NCI-H69 (cell line): Measurements from ENCODE around the gene FOXO4.
A peak's percentile ranks its signal among the peaks of the same experiment; 100 is the strongest.

Experiments
- DNase-seq: peaks from one replicate; lab custom pipeline; 2025; lab: John Stamatoyannopoulos, UW

The FOXO4 gene

DNA sequence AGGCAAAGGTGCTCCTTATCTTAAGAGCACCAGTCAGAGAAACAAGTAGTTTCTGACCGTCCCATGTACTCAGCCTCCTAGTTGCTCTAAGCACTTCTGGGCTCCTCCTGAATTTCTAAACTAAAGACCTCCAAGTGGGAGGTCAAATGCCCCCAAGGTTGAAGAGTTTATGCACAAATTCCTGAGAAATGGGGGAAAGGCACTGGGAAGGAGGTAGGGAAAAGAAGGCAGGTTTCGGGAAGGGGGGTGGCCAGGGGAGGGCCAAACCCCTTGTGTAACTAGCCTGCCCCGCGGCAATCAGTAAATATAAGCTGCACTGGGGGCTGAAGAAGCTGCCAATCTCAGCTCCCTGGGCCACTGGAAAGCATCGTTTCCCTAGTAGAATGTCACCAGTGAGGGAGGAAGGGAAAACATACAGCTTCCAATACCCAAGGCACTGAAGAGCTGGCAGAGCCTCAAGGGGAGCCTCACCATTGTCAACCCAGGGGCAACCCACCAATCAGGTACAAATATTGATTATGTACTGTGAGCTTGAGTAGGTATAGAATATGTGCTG is 3.4 kb downstream of the FOXO4 start:
- peak; percentile 3 for DNase-seq

DNA sequence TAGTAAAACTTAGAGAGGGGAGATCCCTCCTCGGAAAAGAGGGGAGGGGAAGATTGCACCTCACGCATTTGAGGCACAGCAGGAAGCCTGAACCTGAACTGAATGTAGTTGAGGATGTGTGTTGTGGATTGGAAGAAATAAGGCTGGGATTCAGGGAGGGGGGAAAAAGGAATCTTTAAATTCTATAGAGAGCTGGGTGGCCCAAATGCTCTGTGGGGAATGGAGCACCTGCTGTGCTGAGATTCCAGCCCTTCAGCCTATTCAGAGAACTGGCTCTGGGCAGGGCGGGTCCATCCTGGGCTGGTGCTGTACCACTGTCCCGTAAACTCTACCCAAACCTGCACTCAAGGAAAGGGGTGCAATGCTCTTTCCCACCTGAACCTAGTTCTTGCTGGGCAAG is 4.1 kb downstream of the FOXO4 start:
- DNase-seq: no peak

DNA sequence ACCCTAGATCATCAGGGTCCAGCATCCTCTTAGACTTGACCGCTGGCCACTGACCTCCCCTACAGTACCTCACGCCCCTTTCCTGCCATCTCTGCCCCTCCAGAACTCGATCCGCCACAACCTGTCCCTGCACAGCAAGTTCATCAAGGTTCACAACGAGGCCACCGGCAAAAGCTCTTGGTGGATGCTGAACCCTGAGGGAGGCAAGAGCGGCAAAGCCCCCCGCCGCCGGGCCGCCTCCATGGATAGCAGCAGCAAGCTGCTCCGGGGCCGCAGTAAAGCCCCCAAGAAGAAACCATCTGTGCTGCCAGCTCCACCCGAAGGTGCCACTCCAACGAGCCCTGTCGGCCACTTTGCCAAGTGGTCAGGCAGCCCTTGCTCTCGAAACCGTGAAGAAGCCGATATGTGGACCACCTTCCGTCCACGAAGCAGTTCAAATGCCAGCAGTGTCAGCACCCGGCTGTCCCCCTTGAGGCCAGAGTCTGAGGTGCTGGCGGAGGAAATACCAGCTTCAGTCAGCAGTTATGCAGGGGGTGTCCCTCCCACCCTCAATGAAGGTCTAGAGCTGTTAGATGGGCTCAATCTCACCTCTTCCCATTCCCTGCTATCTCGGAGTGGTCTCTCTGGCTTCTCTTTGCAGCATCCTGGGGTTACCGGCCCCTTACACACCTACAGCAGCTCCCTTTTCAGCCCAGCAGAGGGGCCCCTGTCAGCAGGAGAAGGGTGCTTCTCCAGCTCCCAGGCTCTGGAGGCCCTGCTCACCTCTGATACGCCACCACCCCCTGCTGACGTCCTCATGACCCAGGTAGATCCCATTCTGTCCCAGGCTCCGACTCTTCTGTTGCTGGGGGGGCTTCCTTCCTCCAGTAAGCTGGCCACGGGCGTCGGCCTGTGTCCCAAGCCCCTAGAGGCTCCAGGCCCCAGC is 5.2 kb downstream of the FOXO4 start:
- DNase-seq: no peak

DNA sequence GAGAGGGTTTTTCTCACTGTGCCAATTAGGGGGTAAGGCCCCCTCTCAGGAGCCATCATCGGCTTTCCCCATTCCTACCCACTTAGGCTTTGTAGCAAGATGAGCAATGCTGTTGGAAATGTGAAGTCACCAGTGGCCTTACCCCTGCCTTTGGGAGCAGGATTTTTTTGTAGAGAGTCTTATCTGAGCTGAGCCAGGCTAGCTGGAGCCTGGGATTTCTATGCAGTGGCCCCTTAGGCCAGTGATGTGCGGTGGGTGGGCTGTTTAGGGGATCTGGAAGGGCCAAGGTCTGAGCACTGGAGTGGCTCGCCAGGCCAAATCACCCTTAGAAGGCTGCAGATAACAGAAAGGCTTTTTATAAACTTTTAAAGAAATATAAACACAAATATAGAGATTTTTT is 6.6 kb downstream of the FOXO4 start:
- DNase-seq: no peak

DNA sequence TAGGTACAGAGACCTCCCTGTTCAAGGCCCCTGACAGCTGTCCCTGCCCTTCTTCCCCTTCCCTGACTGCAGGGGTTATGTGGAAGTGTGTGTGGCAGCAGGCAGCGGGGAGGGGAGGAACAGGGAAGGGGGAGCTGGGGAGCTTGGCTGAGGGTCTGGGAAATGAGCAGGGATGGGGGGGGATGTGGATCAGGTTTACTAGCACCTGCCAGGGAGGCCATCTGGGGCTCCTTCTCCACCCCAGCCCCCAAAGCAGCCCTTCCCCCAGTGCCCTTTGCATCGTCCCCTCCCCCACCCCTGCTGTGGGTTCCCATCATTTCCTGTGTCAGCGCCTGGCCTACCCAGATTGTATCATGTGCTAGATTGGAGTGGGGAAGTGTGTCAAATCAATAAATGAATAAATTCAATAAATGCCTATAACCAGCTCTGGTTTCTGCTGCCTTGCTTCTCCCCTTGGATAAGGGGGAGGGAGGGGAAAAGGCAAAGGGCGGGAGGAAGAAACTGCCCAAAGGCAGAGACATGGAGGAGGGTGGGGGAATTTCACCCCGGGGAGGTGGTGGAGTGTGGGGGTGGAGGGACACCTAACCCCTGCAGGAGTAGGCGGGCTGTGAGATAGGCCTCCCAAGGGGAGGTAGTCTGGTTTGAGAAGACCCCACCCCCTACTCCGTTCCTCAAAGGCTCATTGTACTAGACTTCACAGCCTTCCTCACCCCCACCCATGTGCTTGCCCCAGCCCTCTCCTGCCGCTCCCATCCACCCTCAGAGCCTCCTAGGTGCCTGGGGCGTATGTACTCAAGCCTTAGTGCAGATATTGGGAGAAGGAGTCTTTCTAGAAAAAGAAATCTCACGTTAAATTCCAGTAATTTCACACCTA is 7.7 kb downstream of the FOXO4 start:
- peak; percentile 73 for DNase-seq

DNA sequence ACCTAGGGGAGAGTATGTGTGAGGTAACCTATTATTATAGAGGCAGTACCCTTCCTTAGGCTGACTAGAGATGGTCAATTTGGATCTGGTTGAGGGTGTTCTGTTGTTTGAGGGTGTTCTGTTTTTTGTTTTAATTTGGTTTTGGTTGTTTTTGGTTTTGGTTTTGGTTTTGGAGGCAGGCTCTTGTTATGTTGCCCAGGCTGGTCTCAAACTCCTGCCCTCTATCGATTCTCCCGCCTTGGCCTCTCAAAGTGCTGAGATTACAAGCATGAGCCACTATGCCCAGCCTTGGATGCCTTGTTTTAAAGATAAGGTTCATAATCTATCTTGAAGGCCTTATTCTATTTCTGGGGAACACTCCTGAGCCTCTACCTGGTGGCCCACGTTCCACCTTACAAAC is 10.0 kb downstream of the FOXO4 start:
- no peak for DNase-seq

DNA sequence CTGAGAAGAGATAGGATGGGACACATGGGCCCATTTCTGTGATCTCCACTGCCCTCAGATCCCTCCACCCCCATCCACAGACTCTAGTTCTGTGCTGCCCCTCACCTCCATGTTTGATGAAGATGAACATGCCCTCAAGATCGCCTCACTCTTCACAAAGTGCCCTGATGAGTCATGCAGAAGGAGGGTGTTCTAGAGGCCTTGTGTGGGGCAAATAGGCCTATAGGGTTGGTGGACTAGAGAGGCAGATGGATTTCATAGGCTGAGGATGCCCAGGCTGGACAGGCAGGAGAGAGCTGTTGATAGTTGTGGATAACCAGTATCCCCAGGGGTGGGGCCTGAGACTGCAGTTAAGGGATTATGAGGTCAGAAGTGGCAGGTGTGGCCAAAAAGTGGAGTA is 10.8 kb downstream of the FOXO4 start, which contains the start of gene CXorf65:
Gene CXorf65, minus strand, starts transcription at position 314 of the 400 bp plus-strand sequence. Its CDS starts 184 bp downstream, at position 130.
- DNase-seq: no peak

DNA sequence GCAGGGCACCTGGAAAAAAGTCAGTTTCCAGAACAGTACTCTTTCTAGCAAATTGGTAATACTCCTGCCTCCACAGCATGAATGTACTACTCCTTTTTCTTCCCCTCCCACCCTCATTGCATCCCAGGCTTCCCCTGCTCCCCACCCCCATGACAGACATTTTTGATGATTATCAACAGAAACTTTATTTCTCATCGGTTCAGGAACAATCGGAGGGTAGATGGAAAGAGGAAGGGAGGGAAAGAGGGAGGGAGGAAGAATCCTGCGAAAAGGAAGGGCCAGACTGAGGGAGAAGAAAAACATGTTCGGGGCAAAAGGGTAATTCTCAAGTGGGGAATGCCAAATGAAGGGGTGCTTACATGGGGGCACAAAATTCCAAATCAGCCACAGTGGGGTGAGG is 11.6 kb downstream of the FOXO4 start:
- no peak for DNase-seq

DNA sequence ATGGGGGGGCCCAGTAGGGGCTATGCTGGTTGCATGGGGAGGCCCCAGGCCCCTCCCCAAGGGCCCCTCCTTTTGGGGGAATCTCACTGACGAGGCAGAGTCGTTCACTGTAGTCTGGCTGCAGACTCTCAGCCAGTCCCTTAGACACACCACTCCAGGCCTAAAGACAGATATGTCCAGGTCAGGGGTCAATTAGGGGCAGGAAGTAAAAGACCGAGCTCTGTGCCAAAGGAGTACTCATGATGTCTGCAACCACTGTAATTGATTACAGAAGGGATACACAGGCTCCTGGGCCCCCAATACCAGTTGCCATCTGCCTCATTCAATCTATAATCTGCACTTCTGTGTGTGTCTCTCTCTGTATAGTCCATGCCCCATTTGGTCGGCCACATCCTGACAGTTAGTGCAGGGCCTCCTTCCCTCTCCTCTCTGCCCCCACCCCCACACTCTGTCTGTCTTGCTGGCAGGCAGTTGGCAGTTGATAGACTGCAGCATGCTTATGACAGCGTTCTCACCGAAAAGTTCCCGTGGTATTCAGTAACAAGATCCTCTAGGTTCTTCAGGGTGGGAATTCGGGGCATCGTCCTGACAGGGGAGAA is 12.2 kb downstream of the FOXO4 start:
- no peak for DNase-seq

DNA sequence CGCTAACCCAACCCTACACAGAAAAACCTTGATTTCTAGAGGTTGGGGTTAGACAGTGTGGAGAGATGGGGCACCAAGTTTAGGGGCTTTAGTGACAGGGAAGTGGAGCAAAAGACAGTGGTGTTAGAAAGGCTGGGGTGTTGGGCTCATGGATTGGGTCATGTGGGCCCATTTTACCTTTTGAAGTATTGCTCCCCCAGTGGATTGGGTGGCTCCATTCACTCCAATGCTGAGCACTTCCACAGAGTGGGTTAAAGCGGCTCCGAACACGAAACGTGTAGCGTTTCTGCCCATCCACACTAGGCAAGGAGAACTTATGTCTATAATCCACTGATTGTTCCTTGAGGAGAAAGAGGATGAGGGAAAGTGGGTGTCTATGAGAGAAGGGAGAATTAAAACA is 13.4 kb downstream of the FOXO4 start:
- no peak for DNase-seq

DNA sequence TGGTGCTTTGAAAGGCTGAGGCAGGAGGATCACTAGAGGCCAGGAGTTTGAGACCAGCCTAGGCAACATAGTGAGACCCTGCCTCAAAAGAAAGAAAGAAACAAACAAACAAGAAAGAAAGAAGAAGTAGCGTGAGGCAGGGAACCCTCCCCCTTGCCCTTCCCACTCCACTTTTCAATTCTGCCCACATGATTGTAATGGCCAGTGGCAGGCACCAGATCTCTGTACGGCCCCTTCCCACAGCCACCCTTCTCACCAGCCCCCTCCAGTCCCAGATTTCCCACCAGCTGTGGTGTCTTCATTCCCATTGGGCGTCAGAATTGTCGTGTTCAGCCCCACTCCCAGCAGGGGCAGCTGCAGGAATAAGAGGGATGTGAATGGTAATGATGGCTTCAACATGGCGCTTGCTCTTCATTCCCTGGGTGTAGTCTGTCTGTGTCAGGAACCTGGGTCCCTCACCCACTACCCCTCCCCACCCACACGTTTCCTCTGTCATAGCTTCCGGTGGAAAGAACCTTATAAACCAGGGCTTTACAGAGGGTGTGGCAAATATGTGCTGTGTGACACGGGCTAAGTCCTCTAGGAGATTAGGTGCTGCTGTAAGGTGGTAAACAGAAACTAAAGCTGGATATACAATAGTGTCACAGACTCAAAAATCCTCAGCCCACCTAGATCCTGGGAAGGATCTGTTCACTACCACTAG is 15.6 kb downstream of the FOXO4 start, which contains the start of gene IL2RG:
Gene IL2RG, minus strand, starts transcription at position 437 of the 703 bp plus-strand sequence. Its CDS starts 38 bp downstream, at position 399.
- DNase-seq: peak; percentile 22

DNA sequence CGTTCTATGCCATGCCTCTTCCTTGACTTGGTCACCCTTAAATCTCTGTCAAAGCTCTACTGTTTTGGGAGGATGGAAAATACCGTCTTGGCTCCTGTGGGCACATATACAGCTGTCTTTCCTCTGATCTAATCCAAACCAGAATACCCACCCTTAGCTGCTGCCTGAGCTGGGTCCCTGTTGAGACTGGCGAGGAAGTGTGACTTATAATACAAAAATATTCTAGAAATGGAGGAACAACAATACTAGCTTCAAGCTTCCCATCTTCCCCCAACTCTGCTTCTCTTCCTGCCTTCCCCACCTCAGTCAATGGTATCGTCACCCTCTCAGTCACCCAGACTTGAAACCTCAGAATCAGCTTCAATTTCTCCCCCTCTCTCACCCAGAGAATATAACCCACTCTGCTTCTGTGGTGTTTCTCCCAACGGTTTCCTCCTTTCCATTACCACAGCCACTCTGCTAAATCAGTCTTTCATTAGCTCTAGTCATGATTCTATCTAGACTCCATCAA is 16.3 kb downstream of the FOXO4 start:
- DNase-seq: no peak

DNA sequence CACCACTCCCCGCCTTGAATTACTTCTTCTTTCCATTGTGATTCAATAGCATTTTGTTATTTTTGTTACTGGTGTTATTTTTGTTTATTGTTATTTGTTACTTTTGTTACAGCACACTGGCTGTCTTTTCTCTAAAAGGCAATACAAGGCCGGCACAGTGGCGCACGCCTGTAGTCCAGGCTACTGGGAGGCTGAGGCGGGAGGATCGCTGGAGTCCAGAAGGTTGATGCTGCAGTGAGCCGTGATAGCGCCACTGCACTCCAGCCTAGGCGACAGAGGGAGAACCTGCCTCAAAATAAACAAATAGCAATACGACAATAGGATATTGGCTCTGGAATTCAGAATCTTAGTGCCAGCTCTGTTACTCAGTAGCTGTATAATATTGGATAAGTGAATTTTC is 21.7 kb downstream of the FOXO4 start:
- no peak for DNase-seq

DNA sequence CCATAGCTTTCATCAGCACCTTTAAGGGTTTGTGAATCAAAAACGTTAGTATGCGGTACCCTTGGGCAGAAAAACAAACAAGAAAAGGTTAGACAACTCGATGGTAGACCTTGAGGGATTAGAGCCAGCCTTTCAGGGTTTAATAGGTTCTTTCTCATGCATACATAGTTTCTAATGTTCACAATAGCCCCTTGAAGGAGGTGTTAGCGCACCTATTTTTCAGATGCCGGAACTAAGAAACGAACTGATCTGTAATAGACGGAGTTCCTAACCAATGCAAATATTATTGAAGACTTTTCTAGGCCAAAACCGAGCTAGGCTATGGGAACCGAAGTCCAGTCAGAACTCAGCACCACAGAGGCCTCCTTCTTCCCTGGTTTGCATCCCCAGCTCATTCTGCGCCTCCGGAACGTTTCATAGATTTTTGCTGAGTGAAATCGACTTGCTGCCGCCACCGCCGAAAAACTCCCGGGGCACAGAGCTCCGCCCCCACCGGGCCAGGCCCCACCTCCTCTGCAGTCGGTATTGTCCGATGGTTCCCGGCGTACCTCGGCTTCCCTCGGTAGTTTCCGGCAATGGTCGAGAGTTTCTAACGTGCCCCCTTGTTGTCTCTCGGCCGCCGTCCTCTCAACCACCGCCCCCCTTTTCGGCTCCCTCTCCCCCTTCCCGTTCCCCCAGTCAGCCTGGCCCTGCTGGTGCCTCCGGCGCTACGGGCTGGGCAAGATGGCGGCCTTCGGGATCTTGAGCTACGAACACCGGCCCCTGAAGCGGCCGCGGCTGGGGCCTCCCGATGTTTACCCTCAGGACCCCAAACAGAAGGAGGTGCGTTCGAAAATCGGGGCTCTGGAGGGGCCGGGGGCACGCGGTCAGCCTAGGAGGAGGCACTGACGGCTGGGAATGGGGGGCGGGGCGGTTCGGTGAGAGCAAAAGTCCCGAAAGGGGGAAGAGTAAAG is 22.7 kb downstream of the FOXO4 start, which contains the start of gene MED12:
Gene MED12, plus strand, starts transcription at position 565 of the 953 bp plus-strand sequence. Its CDS starts 159 bp downstream, at position 724.
- peak; percentile 88 for DNase-seq

DNA sequence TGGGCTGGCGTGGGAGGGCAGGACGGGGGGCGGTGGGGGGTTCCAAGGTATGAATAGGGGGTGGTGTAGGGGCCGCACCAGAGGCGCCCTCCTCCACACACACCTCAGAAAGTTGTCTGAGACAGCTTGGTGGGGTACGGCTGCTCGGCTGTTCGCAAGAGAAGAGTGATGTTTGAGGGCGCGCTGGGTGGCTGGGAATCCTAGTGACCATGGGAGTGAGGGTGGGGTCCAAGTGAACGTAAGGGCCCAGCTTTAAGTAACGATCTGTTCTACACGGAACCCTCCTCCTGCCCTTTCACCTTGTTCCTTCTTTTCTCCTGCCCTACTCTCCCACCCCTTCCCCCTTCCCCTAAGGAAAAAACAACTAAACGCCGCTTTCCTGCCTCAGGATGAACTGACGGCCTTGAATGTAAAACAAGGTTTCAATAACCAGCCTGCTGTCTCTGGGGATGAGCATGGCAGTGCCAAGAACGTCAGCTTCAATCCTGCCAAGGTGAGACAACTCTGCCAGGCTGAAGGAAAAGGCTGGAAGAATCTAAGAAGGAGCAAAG is 23.4 kb downstream of the FOXO4 start:
- DNase-seq: no peak

DNA sequence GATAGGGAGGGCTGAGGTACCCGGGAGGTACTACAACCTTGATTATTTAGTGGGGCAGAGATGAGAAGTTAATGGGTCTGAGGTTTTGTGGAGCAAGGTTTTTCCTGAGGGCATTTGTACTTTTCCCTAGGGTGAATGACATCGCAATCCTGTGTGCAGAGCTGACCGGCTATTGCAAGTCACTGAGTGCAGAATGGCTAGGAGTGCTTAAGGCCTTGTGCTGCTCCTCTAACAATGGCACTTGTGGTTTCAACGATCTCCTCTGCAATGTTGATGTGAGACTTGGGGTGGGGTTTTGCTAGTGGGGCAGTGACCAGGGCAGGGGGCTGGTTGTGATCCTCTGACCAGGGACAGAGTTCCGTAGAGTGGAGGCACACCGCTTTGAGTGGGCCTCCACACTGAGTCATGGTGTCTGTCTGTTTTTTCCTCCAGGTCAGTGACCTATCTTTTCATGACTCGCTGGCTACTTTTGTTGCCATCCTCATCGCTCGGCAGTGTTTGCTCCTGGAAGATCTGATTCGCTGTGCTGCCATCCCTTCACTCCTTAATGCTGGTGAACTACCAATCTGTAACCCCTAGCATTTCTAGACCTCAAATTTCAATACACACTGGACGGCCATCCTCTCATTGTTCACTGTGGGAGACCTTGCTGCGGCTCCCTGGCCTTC is 32.6 kb downstream of the FOXO4 start:
- no peak for DNase-seq

DNA sequence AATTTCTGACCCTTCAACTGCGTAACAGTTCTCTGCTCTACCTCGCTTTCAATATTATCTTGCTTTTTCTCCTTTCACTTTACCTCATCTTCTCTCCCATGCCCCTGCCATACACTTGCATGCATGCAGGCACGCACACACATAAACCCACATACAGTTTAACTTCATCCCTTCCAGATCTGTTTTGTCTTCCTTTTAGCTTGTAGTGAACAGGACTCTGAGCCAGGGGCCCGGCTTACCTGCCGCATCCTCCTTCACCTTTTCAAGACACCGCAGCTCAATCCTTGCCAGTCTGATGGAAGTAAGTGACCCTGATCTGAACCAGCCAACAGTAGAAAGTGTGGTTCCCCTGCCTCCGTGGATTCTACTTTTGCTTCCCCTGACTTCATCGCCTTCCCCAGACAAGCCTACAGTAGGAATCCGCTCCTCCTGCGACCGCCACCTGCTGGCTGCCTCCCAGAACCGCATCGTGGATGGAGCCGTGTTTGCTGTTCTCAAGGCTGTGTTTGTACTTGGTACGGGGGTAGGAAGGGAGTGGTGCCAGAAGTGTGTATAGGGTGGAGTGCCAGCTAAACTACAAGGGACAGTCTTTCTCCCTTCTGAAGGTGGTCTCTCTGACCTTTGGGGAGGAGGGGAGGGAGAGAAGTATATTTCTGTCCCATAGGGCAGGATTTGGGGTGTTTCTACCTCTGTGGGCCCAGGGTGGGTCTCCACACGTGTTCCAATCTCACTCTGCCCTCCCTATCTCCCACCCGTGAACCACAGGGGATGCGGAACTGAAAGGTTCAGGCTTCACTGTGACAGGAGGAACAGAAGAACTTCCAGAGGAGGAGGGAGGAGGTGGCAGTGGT is 33.5 kb downstream of the FOXO4 start:
- peak; percentile 18 for DNase-seq

DNA sequence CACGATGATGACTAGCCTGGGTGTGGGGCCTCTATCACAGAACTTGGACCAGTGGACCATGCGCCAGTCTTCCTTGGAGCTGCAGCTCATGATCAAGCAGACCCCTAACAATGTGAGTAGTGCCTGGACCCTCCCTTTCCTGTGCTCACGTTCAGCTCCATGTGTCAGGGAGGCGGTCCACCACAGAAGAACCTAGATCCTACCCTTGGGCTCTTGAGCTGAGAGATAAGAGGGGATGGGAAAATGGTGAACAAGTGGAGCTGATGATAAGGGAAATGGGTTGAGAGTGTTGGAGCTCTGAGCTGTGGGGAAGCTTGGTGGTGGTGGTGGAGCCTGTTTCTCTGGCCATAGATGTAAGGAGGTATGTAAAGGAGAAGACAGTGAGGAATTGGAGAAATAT is 35.9 kb downstream of the FOXO4 start:
- DNase-seq: no peak
